Left hindlimb (tissue), 1 donor: ENCODE data around the gene LIMS2.
A peak's percentile ranks its signal among the peaks of the same experiment; 100 is the strongest.

Experiments used
- DNase-seq: peaks from one replicate; pipeline ENCODE4 v3.0.0-alpha.2; 2018

Gene LIMS2

DNA sequence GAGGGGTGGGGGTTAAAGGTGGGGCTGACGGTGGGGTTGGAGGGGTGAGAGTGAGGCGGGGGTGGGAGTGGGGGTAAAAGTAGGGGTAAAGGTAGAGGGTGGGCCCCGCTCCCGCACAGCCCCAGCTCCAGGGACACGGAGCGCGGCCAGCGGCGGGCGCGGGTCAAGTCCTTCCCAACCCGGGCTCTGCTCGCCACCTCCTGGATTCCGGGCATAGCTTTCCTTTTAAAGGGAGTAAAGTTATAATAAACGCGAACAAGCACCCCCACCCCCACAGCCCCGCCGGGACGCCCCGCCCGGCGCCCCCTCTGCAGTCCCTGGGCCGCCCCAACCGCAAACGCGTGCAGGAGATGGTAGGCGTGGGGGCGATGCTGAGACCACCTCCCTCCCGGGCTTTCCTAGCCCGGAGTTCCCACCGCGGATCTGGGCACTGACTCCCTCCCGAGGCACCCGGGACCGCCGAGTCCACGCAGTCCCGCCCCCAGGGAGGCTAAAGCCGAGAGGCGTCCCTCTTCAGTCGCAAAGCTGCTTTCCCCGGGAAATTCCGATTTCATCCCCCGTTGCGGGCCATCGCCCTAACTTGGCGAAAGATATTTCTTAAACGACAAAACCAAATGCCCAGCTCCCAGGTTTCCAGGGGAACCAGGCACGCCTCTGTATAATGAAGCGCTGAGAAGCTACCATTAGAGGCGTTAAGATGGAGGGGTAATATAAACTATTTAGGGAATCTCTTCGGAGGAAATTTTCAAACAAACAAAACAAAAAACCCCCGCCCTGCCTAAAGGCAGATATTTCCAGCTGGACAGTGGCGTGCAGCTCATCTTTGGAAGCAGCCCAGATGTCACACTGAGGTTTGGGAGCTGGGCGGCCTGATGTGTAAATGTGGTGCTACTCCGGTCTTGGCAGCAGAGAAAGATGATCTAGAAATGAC is at the start of gene LIMS2:
Gene LIMS2 (minus strand): TSS at position 200 of the 931 bp plus-strand sequence. CDS start 506 bp downstream, outside the sequence.
- no peak for DNase-seq

GRCh38 chr2:127722807-127723206 is 47.5 kb upstream of the LIMS2 start:
- DNase-seq, result no peak

GRCh38 chr2:127721978-127722355 is 46.6 kb upstream of the LIMS2 start:
- no peak for DNase-seq

DNA sequence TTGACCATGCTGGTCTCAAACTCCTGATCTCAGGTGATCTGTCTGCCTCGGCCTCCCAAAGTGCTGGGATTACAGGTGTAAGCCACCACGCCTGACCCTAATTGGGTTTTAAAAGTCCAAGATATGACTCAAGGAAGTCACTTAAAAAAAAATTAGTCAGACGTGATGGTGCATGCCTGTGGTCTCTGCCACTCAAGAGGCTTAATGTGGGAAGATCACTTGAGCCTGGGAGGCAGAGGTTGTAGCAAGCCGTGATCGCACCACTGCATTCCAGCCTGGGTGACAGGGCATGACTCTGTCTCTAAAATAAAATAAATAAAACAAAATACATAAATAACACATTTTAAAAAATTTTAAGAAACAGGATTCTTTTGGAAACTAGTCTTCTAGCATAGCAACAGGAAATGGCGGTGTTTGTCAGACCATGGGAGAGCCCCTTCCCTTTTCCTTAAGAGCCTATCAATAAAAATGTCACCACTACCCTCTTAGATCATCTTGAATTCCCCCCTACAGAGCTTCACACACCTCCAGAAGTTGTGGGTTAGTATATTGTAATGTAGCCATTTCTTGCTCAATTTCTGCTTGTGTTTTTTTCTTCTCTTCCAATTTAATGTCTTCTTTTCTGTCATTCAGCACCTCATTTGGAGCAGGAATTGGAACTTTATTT is 46.1 kb upstream of the LIMS2 start:
- no peak for DNase-seq

DNA sequence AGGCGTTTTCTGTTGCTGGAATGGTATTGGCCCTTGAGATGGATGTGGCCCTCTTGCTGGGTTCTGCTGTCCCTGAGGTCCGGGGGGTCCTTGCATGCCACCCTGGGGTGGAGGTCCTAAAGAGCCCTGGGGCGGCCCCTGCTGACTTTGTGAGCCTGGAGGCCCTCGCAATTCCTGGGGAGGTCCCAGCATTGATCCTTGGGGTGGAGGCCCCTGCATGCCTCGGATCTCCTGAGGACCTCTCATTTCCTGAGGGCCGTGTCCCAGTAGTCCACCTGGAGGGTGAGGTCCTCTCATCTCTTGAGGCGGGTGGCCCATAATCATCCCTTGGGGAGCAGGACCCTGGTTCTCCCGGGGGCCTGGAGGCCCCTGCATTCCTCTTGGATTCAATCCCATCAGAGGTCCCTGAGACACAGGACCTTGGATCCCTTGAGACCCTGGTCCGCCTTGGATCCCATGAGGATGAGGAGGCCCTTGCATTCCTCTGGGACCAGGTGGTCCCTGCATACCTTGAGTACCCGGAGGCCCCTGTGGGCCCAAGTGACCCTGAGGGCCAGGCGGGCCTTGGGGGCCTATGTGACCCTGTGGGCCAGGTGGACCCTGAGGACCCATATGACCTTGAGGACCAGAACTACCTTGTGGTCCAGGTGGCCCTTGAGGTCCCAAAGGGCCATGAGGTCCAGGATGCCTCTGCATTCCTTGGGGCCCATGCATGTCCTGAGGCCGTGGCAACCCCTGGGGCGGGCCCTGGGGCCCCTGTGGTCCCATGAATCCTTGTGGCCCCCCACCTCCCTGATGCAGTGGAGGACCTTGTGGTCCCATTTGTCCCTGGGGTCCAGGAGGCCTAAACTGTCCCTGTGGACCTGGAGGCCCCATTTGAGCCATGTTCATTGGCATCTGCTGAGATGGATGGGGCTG is 44.2 kb upstream of the LIMS2 start:
- DNase-seq, result no peak

GRCh38 chr2:127718271-127718670 is 42.9 kb upstream of the LIMS2 start:
- no peak for DNase-seq

DNA sequence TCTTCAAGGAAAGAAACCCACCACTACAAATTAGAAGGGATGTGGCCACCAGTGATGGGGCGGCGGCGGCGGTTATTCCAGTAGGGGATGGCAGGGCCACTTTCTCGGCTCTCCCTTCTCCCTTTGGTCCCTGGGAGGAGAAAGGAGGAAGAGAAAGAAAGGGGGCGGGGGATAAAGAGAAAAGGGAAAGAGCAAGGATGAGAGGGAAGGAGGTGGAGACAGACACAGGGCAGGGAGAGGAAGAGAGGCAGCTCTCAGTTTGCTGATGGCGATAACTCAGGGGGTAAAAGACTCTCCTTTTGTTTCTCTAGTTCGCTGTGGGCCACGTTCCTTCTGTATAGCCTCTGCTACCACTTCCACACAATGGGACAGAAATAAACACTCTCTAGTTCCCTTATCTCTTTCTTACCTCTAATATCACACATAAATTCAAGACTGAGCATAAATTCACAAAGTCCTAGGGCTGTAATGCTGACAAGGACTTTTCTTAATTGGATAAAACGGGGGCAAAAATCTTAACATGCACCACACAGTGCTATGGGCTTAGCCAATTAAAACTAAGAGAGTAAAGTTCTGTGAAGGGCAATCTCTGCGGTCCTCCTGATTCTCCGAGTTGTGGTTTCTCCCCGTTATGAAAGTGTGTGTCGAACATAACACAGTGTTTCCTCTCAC is 40.6 kb upstream of the LIMS2 start:
- no peak for DNase-seq

DNA sequence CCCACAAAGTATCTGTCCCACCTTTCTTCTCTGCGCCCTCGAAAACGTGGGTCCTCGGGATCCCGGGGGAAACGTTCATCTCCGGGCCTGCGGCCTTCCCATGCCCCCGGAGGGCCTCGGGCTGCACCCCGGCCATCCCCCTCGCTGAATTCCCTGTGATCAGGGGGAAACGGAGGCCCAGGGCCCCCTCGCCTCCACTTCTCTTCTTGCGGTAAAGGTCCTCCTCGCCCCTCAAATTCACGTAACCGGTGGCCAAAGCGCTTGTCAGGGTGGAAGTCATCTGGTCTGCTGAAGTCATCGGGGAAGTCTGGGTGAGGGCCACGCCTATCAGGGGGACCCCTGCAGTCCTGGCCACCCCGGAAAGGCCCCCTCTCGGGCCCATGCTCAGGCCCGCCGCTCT is 38.2 kb upstream of the LIMS2 start:
- no peak for DNase-seq

DNA sequence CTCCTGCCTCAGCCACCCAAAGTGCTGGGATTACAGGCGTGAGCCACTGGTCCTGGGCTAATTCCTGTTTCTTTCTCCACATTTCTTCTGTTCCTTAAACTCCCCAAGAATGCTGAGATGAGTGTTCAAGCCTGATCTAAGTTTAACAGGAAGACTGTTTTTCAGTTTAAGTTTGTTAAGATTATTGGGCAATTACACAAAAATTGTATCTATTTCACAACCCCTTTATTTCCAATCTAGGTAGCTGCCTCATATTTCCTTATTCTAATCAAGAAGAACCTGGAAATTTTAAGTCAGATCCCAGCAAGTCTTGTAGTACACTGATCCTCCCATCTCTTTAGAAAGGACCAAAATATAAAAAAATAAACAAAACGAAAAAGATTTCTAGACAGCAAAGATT is 37.7 kb upstream of the LIMS2 start:
- no peak for DNase-seq

DNA sequence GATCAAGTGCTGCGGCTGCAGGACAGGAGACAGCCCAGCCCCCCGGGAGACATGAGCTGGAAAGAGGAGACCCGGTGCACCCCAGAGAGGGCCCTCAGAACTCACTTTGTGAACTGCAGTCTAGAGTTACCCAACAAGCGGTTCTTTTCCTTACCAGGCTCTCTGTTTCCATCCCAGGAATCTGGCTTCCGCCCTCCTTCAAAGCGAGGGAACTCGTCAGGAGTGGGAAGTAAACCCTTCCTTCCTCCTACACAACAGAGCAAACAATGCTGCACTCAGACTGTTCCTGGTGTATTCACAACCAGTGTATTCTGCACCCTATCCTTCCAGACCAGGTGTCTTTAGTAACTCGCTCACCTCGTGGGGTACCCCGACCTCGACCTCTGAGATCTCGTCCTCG is 34.0 kb upstream of the LIMS2 start:
- DNase-seq, result no peak

DNA sequence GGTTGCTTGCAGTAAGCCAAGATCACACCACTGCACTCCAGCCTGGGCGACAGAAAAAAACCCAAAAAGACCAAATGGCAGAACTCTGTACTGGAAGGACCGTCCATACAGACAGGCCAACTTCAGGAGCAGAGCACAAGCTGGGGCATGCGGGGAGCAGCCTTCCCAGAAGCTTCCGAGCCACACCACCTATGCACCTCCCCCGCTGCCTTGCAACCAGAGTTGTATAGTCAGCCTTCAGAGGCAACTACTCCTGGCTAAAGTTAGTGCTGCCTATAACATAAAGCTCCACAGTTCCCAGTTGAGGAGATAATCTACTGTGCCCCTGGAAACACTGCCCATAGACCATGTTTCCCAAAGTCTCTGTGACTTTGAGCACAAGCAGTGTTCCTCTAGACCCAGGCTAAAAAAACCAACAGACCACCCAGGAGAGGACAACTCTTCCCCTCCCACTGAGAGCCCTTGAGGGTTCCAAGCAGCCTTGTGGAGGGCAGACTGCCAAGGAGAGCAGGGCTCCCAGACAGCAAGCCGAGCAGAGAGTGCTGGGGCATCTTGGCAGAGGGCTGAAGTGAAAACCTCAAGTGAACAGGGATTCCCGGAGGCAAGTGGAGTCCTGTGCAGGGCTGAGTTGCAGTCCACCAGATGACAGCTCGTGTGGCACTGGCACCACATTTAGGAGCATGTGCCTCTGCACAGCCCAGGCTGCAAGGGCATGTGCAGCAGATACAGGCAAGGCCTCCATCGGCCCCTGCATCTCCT is 32.7 kb upstream of the LIMS2 start:
- no peak for DNase-seq

- no peak for DNase-seq
These were observed 31.1 kb upstream of the LIMS2 start for GRCh38 chr2:127706215-127706990.

- DNase-seq, result no peak
These were observed 30.2 kb upstream of the LIMS2 start for GRCh38 chr2:127705391-127706065.

- no peak for DNase-seq
These were observed 29.5 kb upstream of the LIMS2 start for GRCh38 chr2:127704641-127705390.

GRCh38 chr2:127703282-127703681 is 28.0 kb upstream of the LIMS2 start:
- DNase-seq, result no peak

GRCh38 chr2:127702395-127703009 is 27.2 kb upstream of the LIMS2 start:
- DNase-seq, result no peak

DNA sequence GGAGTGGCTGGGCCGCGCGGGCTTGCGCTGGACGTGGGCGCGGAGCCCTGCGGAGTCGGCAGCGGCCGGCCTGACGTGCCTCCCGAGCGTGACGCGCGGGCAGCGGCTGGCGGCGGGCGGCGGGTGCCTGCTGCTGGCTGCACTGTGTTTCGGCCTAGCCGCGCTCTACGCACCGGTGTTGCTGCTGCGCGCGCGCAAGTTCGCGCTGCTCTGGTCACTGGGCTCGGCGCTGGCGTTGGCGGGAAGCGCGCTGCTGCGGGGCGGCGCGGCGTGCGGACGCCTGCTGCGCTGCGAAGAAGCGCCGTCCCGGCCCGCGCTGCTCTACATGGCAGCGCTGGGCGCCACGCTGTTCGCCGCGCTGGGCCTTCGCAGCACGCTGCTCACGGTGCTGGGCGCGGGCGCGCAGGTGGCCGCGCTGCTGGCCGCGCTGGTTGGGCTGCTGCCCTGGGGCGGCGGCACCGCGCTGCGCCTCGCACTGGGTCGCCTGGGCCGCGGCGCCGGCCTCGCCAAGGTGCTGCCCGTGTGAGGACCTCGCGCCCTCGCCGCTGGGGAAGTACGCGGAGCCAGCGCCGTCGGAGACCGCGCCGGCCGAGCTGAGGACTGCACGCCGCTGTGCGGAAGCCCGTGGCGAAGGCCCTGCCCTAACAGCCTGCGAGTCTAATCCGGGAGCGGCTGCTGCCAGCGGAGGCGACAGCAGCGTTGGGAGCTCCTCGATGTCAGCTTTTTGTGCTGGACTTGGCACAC is 26.5 kb upstream of the LIMS2 start:
- DNase-seq, result peak; percentile 83

DNA sequence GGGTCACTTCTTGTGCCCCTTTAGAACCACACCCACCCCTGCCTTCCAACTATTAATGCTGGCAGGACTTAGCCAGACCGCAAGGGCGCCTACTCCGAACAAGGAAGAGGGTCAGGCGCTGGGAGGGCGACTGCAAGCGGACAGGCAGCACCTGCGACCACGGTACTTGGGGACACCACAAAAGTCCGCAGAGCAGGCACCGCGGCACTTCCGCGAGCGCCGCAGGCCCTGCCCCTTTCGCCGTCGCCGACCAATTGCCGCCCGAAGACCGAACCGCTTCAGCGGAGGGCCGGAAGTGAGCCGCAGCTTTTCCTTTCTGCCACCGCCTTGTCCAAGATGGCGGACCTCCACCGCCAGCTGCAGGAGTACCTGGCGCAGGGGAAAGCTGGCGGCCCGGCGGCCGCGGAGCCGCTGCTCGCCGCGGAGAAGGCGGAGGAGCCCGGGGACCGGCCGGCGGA is 25.9 kb upstream of the LIMS2 start, which contains the start of gene SFT2D3:
Gene SFT2D3 (plus strand): TSS at position 305 of the 458 bp plus-strand sequence. CDS start 32 bp downstream, at position 337.
- DNase-seq, result peak; percentile 94
